ENCODE data around the gene BCL2L15.

BCL2L15 gene

DNA sequence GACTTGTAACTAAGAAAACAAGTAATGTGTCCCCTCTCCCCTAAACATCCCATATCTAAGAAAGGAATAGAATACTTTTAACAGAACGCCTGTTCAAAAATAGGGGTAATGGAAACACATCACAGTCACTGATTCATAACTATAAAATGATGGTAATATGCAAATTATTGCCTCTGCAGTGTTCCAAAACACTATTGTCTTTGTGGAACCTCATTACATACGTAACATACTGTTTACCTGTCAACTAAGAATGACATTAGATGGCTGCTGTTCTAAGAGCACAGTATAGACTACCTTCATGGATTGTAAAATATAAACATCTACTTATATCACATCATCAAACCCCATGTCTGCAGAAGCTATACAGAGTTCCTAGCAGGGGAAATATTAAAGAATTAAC, 3.4 kb upstream of the BCL2L15 start:
- H3K4me3 ChIP-seq (ENCODE audit: low read depth, low read length), result no peak overlapping the region
- H3K27ac ChIP-seq (ENCODE audit: low read depth, low read length), result no peak overlapping the region
- H3K4me1 ChIP-seq (ENCODE audit: control insufficient read depth, insufficient read depth, low read length), result no peaks in the 10 kb centered on the region
- H3K9me3 ChIP-seq (ENCODE audit: control insufficient read depth, insufficient read depth, low read depth, low read length), result no peaks in the 10 kb centered on the region
- H3K36me3 ChIP-seq (ENCODE audit: control insufficient read depth, insufficient read depth, low read length), result peaks cover 7% of the 10 kb centered on the region; the same call in 1 of the 2 replicates
- H3K9ac ChIP-seq (ENCODE audit: low read length), result no peak overlapping the region
- no peaks in the 10 kb centered on the region for H3K27me3 ChIP-seq (ENCODE audit: control insufficient read depth, insufficient read depth, low read length)

DNA sequence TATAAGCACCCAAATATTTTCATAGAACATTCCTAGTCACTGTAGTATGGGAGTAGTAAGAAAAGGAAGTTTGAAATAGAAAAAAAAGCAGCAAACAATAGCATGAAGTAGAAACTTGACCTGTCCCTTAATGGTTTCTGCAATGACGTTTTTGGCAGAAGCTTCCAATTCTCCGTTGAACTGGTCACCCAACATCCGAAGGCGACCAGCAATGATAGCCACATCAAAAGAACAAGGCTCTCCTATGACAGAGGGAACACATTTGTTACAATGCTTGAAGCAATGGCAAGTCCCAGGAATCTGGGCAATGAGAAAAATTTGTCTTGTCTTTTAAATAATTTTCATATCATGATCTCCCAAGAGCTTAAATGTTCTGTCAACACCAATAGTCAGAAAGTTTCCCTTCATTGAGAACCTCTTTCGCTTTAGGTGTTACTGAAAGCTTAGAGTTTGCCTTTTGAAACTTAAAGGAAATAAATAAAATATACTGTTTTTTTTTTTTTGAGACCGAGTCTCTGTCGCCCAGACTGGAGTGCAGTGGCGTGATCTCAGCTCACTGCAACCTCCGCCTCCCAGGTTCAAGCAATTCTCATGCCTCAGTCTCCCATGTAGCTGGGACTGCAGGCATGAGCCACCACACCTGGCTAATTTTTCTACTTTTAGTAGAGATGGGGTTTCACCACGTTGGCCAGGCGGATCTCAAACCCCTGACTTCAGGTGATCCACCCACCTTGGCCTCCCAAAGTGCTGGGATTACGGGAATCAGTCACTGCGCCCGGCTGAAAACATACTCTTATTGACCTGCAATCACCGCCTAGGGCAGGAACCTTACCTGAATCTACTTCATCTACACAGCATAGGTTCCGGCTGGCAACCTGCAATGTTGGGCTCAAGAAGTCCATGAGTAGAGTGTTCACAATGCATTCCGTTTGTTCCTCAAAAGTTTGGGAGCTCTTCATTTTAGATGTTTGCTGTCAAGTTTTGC, 672 bp downstream of the BCL2L15 start:
- Histone ChIP-seq H3K36me3 (ENCODE audit: control insufficient read depth, insufficient read depth, low read length) (no peaks in the 10 kb centered on the region), H3K9ac (ENCODE audit: low read length) (no peak overlapping the region), H3K27me3 (ENCODE audit: control insufficient read depth, insufficient read depth, low read length) (no peaks in the 10 kb centered on the region), H3K27ac (ENCODE audit: low read depth, low read length) (no peak overlapping the region), H3K9me3 (ENCODE audit: control insufficient read depth, insufficient read depth, low read depth, low read length) (no peaks in the 10 kb centered on the region), H3K4me1 (ENCODE audit: control insufficient read depth, insufficient read depth, low read length) (no peaks in the 10 kb centered on the region), H3K4me3 (ENCODE audit: low read depth, low read length) (no peak overlapping the region)

DNA sequence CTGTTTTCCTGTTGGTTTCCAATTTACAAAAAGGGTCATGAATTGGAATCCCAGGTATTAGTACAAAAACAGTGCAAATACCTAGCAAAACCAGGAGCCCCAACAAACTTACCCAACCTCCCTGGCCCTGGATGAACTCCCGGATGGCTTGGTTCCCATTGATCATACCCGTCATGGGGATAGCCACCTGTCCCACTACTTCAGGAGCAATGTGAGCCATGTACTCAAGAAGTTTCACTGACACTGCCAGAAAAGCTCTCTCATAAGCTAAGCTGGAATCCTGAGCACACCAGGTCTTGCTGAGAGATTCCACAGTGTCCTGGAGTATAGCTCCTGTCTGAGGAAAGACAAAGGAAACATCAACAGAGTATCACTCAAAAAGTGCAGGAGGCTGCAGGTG, 5.7 kb downstream of the BCL2L15 start:
- H3K27me3 ChIP-seq (ENCODE audit: control insufficient read depth, insufficient read depth, low read length), result no peaks in the 10 kb centered on the region
- no peak overlapping the region for H3K4me3 ChIP-seq (ENCODE audit: low read depth, low read length)
- no peaks in the 10 kb centered on the region for H3K9me3 ChIP-seq (ENCODE audit: control insufficient read depth, insufficient read depth, low read depth, low read length)
- H3K27ac ChIP-seq (ENCODE audit: low read depth, low read length), result no peak overlapping the region
- H3K36me3 ChIP-seq (ENCODE audit: control insufficient read depth, insufficient read depth, low read length), result no peaks in the 10 kb centered on the region
- no peak overlapping the region for H3K9ac ChIP-seq (ENCODE audit: low read length)
- H3K4me1 ChIP-seq (ENCODE audit: control insufficient read depth, insufficient read depth, low read length), result 0 out of 2 replicates have a peak, but pooled peaks cover 8% of the 10 kb centered on the region

DNA sequence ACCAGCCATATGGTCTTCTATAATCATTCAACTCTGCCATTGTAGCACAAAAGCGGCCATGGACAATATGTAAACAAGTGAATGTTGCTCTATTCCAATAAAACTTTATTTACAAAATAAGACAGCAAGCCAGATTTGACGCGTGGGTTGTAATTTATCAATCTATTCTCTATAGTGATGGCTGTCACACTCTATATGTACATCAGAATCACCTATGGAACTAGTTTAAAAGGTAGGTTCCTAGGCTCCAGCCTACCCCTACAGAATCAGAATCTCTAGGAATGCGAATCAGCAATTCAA, 7.7 kb downstream of the BCL2L15 start:
- Histone ChIP-seq H3K4me3 (ENCODE audit: low read depth, low read length) (no peak overlapping the region), H3K36me3 (ENCODE audit: control insufficient read depth, insufficient read depth, low read length) (no peaks in the 10 kb centered on the region), H3K27me3 (ENCODE audit: control insufficient read depth, insufficient read depth, low read length) (no peaks in the 10 kb centered on the region), H3K4me1 (ENCODE audit: control insufficient read depth, insufficient read depth, low read length) (0 out of 2 replicates have a peak, but pooled peaks cover 8% of the 10 kb centered on the region), H3K27ac (ENCODE audit: low read depth, low read length) (no peak overlapping the region), H3K9ac (ENCODE audit: low read length) (no peak overlapping the region), H3K9me3 (ENCODE audit: control insufficient read depth, insufficient read depth, low read depth, low read length) (no peaks in the 10 kb centered on the region)

DNA sequence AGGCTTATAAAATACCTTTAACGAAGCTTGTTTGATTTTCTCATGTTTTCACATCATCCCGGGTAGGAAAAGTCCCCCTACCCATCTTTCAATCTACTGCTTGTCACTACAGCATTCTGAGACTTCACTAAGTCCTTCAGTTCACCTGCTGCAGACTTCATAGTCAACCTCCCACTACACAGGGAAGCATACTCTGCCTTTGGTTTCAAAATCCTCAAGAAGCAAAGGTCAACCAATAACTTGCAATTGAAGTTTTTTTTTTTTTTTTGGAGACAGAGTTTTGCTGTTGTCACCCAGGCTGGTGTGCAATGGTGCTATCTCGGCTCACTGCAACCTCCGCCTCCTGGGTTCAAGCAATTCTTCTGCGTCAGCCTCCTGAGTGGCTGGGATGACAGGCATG, 11.2 kb downstream of the BCL2L15 start:
- Histone ChIP-seq H3K36me3 (ENCODE audit: control insufficient read depth, insufficient read depth, low read length) (no peaks in the 10 kb centered on the region), H3K4me1 (ENCODE audit: control insufficient read depth, insufficient read depth, low read length) (peaks cover 13% of the 10 kb centered on the region; the same call in 1 of the 2 replicates)

DNA sequence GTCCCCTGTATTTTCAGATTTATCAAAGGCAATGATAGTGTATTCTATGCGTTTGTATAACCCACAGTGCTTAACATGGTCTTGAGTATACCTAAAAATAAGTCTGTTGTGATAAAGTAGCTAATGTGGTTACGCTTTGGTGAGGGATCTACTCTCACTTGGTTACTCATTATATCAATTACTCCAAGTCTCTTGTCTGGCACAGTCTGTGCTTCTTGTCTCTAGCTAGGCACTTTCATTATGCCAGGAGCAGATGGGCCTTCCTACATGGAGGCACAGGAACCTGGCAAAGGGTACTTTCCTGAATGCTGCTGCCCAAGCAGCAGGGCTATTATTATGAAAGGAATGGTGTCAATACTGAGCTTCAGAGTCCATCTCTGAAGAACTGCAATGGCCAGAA, 11.7 kb downstream of the BCL2L15 start:
- Histone ChIP-seq H3K36me3 (ENCODE audit: control insufficient read depth, insufficient read depth, low read length) (no peaks in the 10 kb centered on the region), H3K4me3 (ENCODE audit: low read depth, low read length) (no peak overlapping the region), H3K27me3 (ENCODE audit: control insufficient read depth, insufficient read depth, low read length) (no peaks in the 10 kb centered on the region), H3K27ac (ENCODE audit: low read depth, low read length) (no peak overlapping the region), H3K9ac (ENCODE audit: low read length) (no peak overlapping the region), H3K9me3 (ENCODE audit: control insufficient read depth, insufficient read depth, low read depth, low read length) (no peaks in the 10 kb centered on the region), H3K4me1 (ENCODE audit: control insufficient read depth, insufficient read depth, low read length) (peaks cover 11% of the 10 kb centered on the region; the same call in 1 of the 2 replicates)

More for the DNA sequence above, 11.2 kb downstream of the BCL2L15 start:
- no peak overlapping the region for H3K27ac ChIP-seq (ENCODE audit: low read depth, low read length)
- H3K4me3 ChIP-seq (ENCODE audit: low read depth, low read length), result no peak overlapping the region
- H3K9ac ChIP-seq (ENCODE audit: low read length), result no peak overlapping the region
- H3K27me3 ChIP-seq (ENCODE audit: control insufficient read depth, insufficient read depth, low read length), result no peaks in the 10 kb centered on the region
- no peaks in the 10 kb centered on the region for H3K9me3 ChIP-seq (ENCODE audit: control insufficient read depth, insufficient read depth, low read depth, low read length)

DNA sequence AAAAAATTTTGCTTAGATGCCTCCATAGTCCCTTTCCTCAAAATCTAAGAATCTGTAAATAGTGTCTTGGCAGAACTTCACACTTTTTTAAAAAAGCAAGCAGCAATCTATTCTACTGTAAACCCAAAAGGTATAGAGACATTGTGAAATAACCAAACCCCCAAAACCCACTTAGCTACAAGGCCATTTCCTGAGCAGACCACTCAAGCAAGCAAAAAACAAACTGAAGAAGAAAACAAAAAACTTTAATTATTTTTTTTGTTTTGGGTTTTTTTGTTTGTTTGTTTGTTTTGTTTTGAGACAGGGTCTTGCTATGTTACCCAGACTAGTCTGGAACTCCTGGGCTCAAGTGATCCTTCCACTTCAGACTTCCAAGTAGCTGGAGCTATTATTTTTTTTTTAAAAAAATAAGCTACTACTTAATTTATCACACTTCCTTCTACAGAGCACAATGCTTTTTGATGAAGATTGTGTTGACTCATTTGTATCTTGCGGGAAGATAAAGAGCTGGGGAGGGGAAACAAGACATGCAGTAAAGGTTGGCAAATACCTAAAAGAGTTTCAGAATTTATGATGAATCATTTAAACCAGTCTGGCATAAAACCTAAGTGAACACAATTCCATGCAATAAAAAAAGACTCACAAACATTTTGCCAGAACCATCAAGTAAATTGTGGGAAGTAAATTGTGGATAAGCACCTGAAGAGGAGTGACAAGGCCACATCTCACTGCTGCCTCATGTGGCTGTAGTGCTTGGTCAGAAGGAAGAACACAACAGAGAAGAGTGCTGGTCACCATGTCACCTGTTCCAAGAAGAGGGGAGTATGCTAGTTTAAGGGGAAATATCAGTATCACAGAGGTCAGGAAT, 13.1 kb downstream of the BCL2L15 start:
- peaks cover 5% of the 10 kb centered on the region; the same call in 1 of the 2 replicates for H3K4me1 ChIP-seq (ENCODE audit: control insufficient read depth, insufficient read depth, low read length)
- H3K27ac ChIP-seq (ENCODE audit: low read depth, low read length), result no peak overlapping the region
- no peaks in the 10 kb centered on the region for H3K36me3 ChIP-seq (ENCODE audit: control insufficient read depth, insufficient read depth, low read length)
- no peak overlapping the region for H3K4me3 ChIP-seq (ENCODE audit: low read depth, low read length)
- H3K9me3 ChIP-seq (ENCODE audit: control insufficient read depth, insufficient read depth, low read depth, low read length), result no peaks in the 10 kb centered on the region
- no peak overlapping the region for H3K9ac ChIP-seq (ENCODE audit: low read length)
- H3K27me3 ChIP-seq (ENCODE audit: control insufficient read depth, insufficient read depth, low read length), result no peaks in the 10 kb centered on the region

DNA sequence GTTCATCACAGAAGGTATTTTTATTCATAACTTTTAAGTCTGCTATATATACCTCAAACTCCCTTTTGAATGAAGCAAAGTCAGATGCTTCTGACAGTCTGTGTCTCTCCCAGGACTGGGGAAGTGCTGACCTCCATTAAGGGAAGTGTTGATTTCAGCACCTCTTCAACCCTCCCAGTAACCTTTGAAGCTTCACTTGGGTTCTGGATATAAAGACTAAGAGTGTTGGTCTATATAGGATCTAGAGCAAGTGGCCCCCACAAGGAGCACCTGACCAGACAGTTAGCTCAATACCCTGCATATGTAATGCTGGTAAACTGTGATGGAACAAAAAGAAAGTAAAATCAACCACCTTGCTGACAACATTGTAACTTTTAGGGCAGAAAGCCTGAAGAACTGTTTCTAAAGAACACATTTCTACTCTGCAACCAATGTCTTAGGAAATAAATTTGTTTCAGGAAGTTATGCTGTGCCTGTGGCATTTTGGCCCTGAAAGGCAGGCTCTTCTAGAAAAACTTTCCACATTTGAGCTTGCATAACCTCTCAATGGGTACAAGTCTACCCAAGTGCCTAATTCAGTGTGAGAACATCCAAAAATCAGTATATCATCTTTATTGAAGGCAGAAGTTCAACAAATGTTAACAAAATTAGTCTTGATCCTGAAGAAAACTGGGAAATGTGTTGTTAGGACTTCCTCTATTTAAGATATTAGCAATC, 15.0 kb downstream of the BCL2L15 start:
- H3K4me1 ChIP-seq (ENCODE audit: control insufficient read depth, insufficient read depth, low read length), result peaks cover 5% of the 10 kb centered on the region; the same call in 1 of the 2 replicates
- no peaks in the 10 kb centered on the region for H3K9me3 ChIP-seq (ENCODE audit: control insufficient read depth, insufficient read depth, low read depth, low read length)
- H3K36me3 ChIP-seq (ENCODE audit: control insufficient read depth, insufficient read depth, low read length), result no peaks in the 10 kb centered on the region
- H3K27me3 ChIP-seq (ENCODE audit: control insufficient read depth, insufficient read depth, low read length), result no peaks in the 10 kb centered on the region
- H3K27ac ChIP-seq (ENCODE audit: low read depth, low read length), result no peak overlapping the region
- H3K9ac ChIP-seq (ENCODE audit: low read length), result no peak overlapping the region
- H3K4me3 ChIP-seq (ENCODE audit: low read depth, low read length), result no peak overlapping the region

DNA sequence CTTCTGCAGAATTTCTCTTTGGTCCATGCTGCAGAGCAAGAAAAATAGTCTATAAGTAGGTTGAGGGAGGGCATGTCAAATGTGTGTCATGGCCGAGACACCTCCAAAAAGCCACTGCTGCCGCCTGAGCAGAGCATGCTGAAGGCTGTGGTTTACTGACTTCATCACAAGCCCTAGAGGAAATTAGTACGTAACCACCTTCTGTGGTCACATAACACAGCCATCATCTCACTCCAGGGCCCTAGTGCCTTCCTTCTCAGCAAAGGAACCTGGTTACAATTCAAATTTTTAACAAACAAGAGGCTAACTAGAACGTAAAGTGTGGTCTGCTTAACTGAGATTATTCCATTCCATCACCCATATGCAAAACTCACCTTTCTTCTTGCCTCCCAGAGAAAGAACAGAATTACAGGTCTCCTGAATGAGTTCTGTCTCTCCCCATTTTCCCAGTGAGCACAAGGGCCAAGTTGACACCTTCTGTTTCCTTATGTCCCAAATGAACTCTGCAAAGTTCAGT, 15.7 kb downstream of the BCL2L15 start, which contains the start of gene PTPN22:
TSS of gene PTPN22 (minus strand) at position 116 of the 517 bp plus-strand sequence.
- no peak within 1 kb of the TSS for H3K27ac ChIP-seq (ENCODE audit: low read depth, low read length)
- peaks cover 5% of the 10 kb centered on the region; the same call in 1 of the 2 replicates for H3K4me1 ChIP-seq (ENCODE audit: control insufficient read depth, insufficient read depth, low read length)
- no peaks in the 10 kb centered on the region for H3K27me3 ChIP-seq (ENCODE audit: control insufficient read depth, insufficient read depth, low read length)
- no peak within 1 kb of the TSS for H3K4me3 ChIP-seq (ENCODE audit: low read depth, low read length)
- no peaks in the 10 kb centered on the region for H3K36me3 ChIP-seq (ENCODE audit: control insufficient read depth, insufficient read depth, low read length)
- no peak within 1 kb of the TSS for H3K9ac ChIP-seq (ENCODE audit: low read length)
- no peaks in the 10 kb centered on the region for H3K9me3 ChIP-seq (ENCODE audit: control insufficient read depth, insufficient read depth, low read depth, low read length)

DNA sequence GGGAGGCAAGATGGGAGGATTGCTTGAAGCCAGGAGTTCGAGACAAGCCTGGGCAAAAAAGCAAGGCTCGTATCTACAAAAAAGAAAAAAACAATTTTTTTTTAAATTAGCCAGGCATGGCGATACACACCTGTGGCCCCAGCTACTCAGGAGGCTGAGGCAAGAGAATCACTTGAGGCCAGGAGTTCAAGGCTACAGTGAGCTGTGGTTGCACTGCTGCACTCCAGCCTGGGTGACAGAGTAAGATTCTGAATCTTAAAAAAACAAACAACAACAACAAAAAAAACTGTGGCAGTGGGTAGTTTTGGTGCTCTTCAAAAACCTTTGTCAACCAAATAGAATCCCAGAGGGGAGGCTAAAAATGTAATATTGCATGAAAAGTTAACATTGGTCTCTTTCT, 16.6 kb downstream of the BCL2L15 start:
- no peaks in the 10 kb centered on the region for H3K9me3 ChIP-seq (ENCODE audit: control insufficient read depth, insufficient read depth, low read depth, low read length)
- H3K4me3 ChIP-seq (ENCODE audit: low read depth, low read length), result no peak overlapping the region
- no peaks in the 10 kb centered on the region for H3K36me3 ChIP-seq (ENCODE audit: control insufficient read depth, insufficient read depth, low read length)
- no peaks in the 10 kb centered on the region for H3K27me3 ChIP-seq (ENCODE audit: control insufficient read depth, insufficient read depth, low read length)
- H3K27ac ChIP-seq (ENCODE audit: low read depth, low read length), result no peak overlapping the region
- no peak overlapping the region for H3K9ac ChIP-seq (ENCODE audit: low read length)
- peaks cover 5% of the 10 kb centered on the region; the same call in 1 of the 2 replicates for H3K4me1 ChIP-seq (ENCODE audit: control insufficient read depth, insufficient read depth, low read length)
